Left renal cortex interstitium (tissue), 4 donors: ENCODE results near the gene MYH7. TPM values are rescaled to one million over a fixed set of nuclear protein-coding genes. Genes with fewer than 3 reads are reported as not detected.

ENCODE experiments used
- DNase-seq, 4 donors: peaks; one replicate each; pipeline ENCODE4 v3.0.0-alpha.2; 2013; ENCODE audit warnings: low read depth in 4 of 4, low spot score in 2 of 4, missing footprints in 1 of 4
- polyA plus RNA-seq, 4 donors: library from polyadenylated mRNA; unstranded; fragments of 120-200 nt; gene quantifications; one replicate each; pipeline ENCODE4 v1.2.1, GENCODE V29; 2013; ENCODE audit not compliant: insufficient read length in 4 of 4

Gene MYH7
- polyA plus RNA-seq, 4 donors, result 0.21 to 0.43 (median 0.33) TPM

DNA sequence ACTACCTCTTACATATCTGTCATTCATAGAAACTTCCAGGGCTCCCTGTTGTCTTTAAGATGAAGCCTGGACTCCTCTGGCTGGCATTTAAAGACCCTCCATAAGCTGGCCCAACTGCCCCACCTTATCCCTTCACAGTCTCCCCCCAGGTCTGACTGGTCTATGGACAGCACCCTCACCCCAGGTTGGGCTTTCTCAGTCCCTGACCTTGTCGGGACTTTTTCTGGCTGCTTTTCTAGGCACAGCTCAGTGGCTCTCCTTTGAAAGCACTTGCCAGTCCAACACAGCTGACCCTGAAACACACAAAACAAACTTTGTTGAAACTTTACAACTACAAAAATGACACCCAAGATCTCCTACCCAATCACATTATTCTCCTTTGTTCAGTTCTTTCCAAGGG, 13.9 kb upstream of the MYH7 start:
- no peak for DNase-seq

DNA sequence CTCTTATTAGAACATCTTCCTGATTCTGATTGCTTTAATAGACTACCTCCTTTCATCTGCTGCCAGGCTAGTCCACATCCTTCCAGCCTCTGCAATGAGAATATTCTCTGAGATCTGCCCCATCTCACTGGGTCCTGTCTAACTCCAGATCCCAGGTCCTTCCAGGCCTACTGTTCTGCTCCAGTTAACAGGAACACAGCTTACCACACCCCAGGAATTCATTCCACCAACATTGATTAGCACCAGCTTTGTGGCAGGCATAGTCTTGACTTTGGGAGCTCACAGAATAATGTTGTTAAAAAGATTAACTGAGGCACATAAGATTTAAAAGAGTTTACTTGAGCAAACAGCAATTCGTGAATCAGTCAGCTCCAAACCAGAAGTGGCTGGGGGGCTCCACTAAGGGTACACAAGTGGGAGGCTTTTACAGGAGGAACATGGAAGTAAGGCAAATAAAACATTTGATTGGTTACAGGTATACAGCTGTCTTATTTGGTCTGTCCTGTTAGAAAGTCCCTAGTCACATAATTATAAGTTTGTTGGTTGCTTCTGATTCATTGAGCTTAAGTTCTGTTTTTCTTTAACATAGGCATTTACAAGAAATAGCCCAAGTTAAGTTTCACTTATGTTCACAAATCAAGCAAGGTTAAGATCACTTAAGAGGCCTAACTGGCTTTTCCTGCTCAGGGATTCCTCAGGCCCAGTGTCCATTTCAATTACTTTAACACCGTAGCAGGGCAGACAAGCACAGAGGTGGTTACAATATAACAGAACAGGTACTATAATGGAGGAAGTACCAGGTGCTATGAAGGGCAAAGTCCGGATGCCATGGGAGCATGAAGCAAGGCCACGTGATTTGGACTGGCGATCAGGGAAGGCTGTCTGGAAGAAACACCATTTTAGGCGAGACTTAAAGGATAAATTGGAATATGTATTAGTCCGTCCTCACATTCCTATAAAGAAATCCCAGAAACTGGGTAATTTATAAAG, 12.2 kb upstream of the MYH7 start:
- DNase-seq, result no peak

- DNase-seq, result no peak
Measured at GRCh38 chr14:23446291-23446851, 10.9 kb upstream of the MYH7 start.

GRCh38 chr14:23445773-23446172, 10.3 kb upstream of the MYH7 start:
- DNase-seq, result no peak

DNA sequence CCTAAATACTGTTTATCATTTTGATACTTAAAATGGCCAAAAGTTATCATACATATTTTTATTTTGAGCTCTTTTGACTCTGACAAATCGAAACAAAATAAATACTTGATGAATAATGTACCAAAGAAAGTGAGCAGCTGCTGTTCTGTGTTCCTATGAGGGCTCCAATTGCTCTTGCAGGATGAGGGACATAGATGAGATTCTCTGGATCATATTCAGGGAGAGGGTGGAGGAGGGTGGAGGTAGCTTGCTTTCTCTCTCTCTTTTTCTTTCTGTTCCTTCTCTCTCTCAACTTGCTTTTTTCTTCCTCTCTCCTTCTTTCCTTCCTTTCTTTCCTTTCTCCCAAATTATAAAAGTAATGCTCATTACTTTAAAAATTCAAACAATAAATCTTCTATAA, 8.9 kb upstream of the MYH7 start:
- DNase-seq, result no peak

- no peak for DNase-seq
Measured at GRCh38 chr14:23443881-23444280, 8.4 kb upstream of the MYH7 start.

DNA sequence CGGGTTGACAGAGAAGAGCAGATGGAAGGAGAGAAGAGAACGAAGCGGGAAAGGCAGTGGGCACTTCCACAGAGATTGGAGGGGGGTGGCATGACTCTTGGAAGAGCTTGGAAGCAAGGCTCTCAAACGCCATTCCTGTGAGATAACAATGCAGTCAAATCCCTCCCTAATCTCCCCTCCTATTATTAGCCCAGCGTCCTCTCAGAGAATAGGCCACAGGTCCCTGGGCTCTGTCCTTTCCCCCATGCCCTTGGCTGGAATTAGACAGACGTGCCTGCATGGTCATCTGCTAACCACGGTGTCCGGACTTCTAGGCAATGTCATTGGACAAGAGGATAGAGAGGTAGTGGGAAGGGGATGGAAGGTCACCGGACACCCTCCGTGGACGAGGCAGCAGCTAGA, 8.0 kb upstream of the MYH7 start:
- no peak for DNase-seq

GRCh38 chr14:23442721-23443356, 7.4 kb upstream of the MYH7 start:
- DNase-seq, result no peak

DNA sequence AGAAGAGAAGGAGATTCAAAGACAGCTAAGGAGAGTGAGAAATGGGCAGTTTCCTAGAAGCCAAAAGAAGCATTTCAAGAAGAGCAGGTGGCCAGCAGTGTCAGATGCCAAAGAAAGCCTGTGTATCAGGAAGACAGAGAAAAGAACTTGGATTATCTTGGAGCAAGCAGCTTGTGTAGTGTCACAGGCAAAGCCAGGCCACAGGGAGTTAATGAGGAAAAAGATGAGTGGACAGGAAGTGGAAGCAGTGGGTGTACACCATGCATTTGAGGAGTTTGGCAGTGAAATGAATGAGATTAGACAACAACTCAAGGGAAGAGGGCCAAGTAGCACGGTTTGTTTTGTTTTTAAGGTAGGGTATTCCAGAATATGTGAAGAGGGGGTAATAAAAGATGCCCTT, 5.6 kb upstream of the MYH7 start:
- DNase-seq, result no peak

DNA sequence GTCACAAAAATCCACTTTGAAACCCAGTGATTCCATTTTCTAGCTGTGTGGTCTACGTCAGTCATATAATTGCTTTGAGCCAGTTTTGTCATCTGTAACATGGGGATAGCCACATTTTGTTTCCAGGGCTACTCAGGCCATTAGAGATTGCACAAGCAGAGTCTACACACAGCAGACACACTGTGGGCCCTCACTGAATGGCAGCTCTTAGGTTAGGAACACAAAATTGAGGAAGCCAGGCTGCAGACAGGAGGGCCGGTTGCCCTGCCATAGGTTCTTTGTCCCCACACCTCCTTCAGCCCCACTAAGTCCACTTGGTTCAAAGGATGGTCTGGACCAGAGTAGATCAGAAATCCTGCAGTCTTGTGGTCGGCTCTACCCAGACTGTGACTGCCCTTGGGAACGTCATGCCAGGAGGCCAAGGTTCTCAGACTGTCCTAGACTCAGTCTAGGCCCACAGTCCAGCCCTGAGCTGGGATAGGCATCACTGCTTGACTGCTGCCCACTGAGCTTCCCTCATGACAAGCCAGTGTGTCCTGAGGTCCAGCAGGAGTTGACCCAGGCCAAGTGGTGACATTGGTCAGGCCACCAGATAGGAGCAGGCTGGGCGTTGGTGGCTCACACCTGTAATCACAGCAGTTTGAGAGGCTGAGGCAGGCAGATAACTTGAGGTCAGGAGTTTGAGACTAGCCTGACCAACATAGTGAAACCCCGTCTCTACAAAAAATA, 3.8 kb upstream of the MYH7 start:
- DNase-seq, result no peak

DNA sequence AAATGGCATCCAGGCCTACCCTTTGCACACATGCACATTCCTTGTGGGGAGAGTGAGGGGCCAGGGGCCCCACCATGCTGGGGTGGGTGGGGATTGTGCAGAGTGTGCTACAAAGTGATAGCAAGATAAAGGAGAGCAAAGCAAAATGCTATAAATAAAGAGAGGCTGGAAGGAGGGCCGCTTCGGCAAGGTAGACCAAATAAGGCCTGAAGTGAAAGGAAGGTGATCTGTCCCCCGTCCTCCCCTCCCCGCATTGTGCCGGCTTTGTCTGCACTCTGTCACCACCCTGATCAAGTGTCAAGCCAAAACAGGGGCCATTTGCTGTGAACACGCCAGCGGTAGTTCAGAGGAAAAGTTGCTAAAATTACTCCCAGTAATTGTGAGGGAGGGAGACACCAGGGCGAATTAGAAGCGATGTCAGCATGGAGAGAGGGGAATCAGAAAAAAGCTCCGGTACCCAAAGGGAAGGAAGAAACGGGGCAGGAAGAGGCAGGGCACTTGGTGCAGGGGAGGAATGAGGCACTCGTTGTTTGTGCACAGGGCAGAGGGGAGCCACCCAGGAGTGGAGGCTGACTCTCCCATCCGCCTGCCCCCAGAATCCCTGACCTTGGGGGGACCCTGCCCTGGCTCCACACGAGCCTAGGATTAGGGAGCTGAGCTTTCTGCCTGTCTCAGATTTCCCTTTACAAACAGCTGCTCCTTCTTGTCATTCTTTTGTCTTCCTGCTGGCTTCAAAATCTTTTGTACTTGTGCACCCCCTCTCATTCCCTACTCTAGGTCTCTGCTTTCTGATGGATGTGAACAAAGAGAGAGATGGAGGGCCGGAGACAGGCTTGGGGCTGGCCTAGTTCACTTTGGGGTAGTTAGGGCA, 2.9 kb upstream of the MYH7 start:
- DNase-seq, result no peak

GRCh38 chr14:23437133-23438100, 2.0 kb upstream of the MYH7 start:
- no peak for DNase-seq

DNA sequence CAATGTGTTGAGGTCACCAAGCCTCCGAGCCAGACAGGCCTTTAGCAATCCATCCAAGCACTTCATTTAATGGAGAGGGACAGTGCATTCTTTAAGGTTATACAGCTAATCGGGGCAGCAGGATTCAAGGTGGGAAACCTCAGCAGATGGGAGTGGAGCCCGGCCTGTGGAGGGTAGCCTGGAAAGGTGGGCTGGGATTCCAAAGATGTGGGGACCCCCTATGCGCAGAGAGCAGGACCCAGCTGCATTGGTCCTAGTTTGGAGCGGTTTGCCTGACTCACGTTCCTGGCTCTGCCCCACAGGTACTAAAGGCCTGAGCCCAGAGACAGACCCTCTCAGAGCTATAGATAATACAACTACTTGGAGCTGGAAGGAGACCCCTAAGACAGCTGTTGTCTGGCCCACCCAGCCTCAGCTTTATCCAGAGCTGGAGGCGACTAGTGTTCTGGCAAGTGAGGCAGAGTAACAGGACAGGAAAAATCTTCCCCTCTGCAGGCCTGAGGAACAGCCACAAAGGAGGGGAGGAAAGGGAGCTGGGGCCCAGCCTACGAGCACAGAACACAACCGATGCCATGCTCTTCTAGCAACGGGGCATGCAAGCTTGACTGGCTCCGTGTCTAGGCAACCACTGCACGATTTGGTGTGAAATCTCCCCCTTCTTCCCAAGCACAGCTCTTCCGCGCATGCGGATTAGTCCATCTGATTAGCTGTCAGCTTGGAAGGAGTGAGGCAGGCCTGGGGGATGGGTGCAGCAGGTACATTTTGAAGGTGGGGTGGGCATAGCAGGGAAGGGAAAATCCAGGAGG, 1.1 kb upstream of the MYH7 start:
- peak; percentile 56 to 91 (median 72) for DNase-seq

DNA sequence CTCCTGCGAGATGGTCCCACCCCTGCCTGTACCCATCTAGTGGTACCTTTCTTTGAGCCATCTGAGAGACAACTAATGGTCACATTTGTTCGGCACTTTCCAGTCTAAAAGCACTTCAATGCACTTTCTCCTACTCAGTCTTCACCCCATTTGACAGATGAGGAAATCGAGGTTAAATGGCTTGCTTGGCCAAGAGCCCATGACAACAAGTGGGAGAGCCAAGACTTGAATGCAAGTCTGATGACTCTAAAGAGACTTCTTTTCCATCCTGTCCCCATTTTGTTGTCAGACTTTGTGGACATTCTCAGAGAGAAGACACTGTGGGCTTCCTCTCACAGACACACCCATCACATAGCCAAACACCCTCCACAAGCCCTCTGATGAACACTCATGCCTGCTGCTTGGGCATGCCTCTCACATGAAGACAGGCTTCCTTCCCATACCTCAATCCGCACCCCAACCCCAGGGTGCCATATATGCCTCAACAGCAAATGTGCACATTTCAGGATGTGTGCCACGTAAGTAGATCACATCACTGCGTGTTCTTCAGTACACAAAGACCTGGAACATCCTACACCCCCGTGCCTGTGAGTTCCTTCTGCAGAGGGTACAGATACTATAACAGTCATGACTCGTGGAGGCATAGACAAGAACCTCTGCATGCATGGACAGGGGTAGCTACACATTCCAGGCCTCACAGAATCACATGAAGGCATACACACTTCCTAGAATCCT, 805 bp downstream of the MYH7 start:
- DNase-seq, result no peak

GRCh38 chr14:23433457-23433856, 2.0 kb downstream of the MYH7 start:
- DNase-seq, result no peak

DNA sequence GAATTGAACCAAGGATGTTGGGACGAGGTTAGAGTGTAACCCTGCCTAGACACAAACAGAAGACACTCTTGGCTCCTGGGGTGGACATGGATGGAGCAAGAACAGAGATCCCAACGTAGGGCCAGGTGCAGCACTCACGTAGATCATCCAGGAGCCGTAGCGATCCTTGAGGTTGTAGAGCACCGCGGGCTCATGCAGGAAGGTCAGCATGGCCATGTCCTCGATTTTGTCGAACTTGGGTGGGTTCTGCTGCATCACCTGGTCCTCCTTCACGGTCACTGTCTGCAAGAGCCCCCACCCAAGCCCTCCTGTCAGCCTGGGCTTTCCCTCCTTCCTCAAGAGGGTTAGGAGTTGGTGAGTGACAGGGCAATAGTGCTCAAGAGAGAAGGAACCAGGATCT, 2.5 kb downstream of the MYH7 start:
- no peak for DNase-seq
